ENCODE measurements around the gene RDH12. TPM values are rescaled to one million over a fixed set of nuclear protein-coding genes. Genes with fewer than 3 reads are reported as not detected.

The RDH12 gene
- total RNA-seq, 1 donor from 2014 or later, result 1.3 TPM

- H3K27me3 ChIP-seq, result no peaks in the 10 kb centered on the region
- Mint-ChIP-seq H3K27ac (no peak overlapping the region), H3K27me3 (ENCODE audit: insufficient read depth, low read depth) (peaks cover 2% of the 10 kb centered on the region), H3K4me1 (no peaks in the 10 kb centered on the region), H3K36me3 (peaks cover 47% of the 10 kb centered on the region), H3K4me3 (no peak overlapping the region), H3K9me3 (no peaks in the 10 kb centered on the region)
- H3K79me2 ChIP-seq (ENCODE audit: low read depth), result peaks cover 44% of the 10 kb centered on the region
- no peak overlapping the region for H3K4me3 ChIP-seq
- peaks cover 17% of the 10 kb centered on the region for H3F3A ChIP-seq (ENCODE audit: low read depth)
- H3K4me2 ChIP-seq, result no peak overlapping the region
- peaks cover 35% of the 10 kb centered on the region for H4K20me1 ChIP-seq (ENCODE audit: low read depth)
- no peak overlapping the region for H3K9ac ChIP-seq
- H2AFZ ChIP-seq (replicated peaks), result no peak overlapping the region
- H3K4me1 ChIP-seq, result no peaks in the 10 kb centered on the region
- H3K27ac ChIP-seq, result no peak overlapping the region
- no peaks in the 10 kb centered on the region for H3K9me3 ChIP-seq (ENCODE audit: low read depth)
- H3K36me3 ChIP-seq, result peaks cover 16% of the 10 kb centered on the region
- TF ChIP-seq EZH2phosphoT487 (IDR thresholded peaks at IDR 0.05), result no peak
- TF ChIP-seq, protein P1, sequence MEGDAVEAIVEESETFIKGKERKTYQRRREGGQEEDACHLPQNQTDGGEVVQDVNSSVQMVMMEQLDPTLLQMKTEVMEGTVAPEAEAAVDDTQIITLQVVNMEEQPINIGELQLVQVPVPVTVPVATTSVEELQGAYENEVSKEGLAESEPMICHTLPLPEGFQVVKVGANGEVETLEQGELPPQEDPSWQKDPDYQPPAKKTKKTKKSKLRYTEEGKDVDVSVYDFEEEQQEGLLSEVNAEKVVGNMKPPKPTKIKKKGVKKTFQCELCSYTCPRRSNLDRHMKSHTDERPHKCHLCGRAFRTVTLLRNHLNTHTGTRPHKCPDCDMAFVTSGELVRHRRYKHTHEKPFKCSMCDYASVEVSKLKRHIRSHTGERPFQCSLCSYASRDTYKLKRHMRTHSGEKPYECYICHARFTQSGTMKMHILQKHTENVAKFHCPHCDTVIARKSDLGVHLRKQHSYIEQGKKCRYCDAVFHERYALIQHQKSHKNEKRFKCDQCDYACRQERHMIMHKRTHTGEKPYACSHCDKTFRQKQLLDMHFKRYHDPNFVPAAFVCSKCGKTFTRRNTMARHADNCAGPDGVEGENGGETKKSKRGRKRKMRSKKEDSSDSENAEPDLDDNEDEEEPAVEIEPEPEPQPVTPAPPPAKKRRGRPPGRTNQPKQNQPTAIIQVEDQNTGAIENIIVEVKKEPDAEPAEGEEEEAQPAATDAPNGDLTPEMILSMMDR (IDR thresholded peaks at IDR 0.05), result no peak
- no peak for TF ChIP-seq EZH2 (IDR thresholded peaks at IDR 0.05)
- no peak for DNase-seq (ENCODE audit: low spot score)
Observed at GRCh38 chr14:67680941-67681340, 20.7 kb upstream of the RDH12 start.

DNA sequence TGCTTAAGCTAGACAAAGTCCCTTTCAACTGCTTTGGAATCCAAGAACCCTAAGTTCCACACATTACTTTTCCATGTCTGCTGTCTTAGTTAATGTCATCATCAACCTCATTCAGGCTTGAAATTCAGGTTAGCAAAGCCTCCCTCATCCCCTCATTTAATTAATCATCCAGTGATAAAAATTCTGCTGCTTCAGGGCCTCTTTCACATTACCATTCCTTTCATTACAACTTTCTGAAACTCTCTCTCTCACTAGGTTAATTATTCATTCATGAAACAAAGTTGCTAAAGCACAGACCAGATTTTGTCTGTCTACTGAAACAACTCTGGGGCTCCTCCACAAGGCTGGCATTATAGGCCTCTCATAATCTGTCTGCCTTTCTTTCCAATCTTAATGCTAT lies 17.8 kb upstream of the RDH12 start:
- no peak overlapping the region for H3K4me2 ChIP-seq
- H3K9me3 ChIP-seq (ENCODE audit: low read depth), result no peaks in the 10 kb centered on the region
- H3K27ac Mint-ChIP-seq, result no peak overlapping the region
- H3K4me3 ChIP-seq, result no peak overlapping the region
- H4K20me1 ChIP-seq (ENCODE audit: low read depth), result peaks cover 36% of the 10 kb centered on the region
- no peaks in the 10 kb centered on the region for H3K27me3 ChIP-seq
- H3F3A ChIP-seq (ENCODE audit: low read depth), result no peaks in the 10 kb centered on the region
- DNase-seq (ENCODE audit: low spot score), result no peak
- H3K36me3 Mint-ChIP-seq, result peaks cover 53% of the 10 kb centered on the region
- no peaks in the 10 kb centered on the region for H3K4me1 Mint-ChIP-seq
- TF ChIP-seq, protein P1 (IDR thresholded peaks at IDR 0.05), result no peak
- no peak for TF ChIP-seq EZH2 (IDR thresholded peaks at IDR 0.05)
- no peak overlapping the region for H3K27ac ChIP-seq
- H3K79me2 ChIP-seq (ENCODE audit: low read depth), result peaks cover 54% of the 10 kb centered on the region
- peaks cover 16% of the 10 kb centered on the region for H3K36me3 ChIP-seq
- H3K9me3 Mint-ChIP-seq, result no peaks in the 10 kb centered on the region
- H3K4me3 Mint-ChIP-seq, result no peak overlapping the region
- no peak overlapping the region for H2AFZ ChIP-seq (replicated peaks)
- peaks cover 2% of the 10 kb centered on the region for H3K27me3 Mint-ChIP-seq (ENCODE audit: insufficient read depth, low read depth)
- no peak overlapping the region for H3K9ac ChIP-seq
- H3K4me1 ChIP-seq, result no peaks in the 10 kb centered on the region

DNA sequence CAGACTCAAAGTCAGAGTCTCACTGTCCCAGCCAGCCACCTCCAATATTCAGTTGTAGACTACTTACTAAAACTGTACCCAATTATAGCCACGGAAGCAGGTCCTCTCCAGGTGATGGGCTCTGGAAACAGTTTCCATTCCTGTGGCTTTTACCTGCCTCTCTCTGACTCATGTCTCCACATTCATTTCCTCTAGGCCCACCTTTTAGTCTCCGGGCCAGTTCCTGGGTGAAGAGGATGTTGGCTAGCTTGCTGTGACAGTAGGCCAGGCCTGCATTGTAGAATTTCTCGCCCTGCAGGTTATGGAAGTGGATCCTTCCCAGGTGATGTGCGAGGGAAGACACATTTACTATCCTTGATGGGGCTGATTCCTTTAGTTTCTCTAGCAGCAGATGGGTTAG lies 11.7 kb upstream of the RDH12 start:
- DNase-seq (ENCODE audit: low spot score), result no peak
- Histone ChIP-seq H3K9ac (no peak overlapping the region), H4K20me1 (ENCODE audit: low read depth) (peaks cover 56% of the 10 kb centered on the region), H3K4me2 (no peak overlapping the region), H2AFZ (replicated peaks) (no peak overlapping the region), H3K9me3 (ENCODE audit: low read depth) (no peaks in the 10 kb centered on the region), H3K27ac (no peak overlapping the region), H3K79me2 (ENCODE audit: low read depth) (peaks cover 76% of the 10 kb centered on the region), H3K27me3 (no peaks in the 10 kb centered on the region), H3F3A (ENCODE audit: low read depth) (no peaks in the 10 kb centered on the region), H3K36me3 (peaks cover 7% of the 10 kb centered on the region), H3K4me1 (peaks cover 17% of the 10 kb centered on the region), H3K4me3 (no peak overlapping the region)
- Mint-ChIP-seq H3K27me3 (ENCODE audit: insufficient read depth, low read depth) (peaks cover 2% of the 10 kb centered on the region), H3K4me1 (peaks cover 10% of the 10 kb centered on the region), H3K9me3 (no peaks in the 10 kb centered on the region), H3K36me3 (peaks cover 50% of the 10 kb centered on the region), H3K4me3 (no peak overlapping the region), H3K27ac (no peak overlapping the region)
- TF ChIP-seq, protein P1 (IDR thresholded peaks at IDR 0.05), result no peak
- TF ChIP-seq EZH2phosphoT487 (IDR thresholded peaks at IDR 0.05) (no peak), EZH2 (IDR thresholded peaks at IDR 0.05) (no peak)

All from neural progenitor cell (in vitro differentiated cells).